Stimulated activated CD4-positive, alpha-beta T cell treated with anti-CD3 and anti-CD28 coated beads, Interleukin-4, amount 100 ng/mL, for 4 hours (primary cell): ENCODE data around the gene MYL11.

ENCODE experiments used
- DNase-seq, 2 experiments: peaks; one replicate each; pipeline ENCODE4 v3.0.0-alpha.2; 2020

The MYL11 gene

GRCh38 chr16:30397056-30397455 lies 22.5 kb downstream of the MYL11 start:
- DNase-seq, result no peak

- no peak for DNase-seq
Observed at GRCh38 chr16:30397776-30398660, 23.4 kb downstream of the MYL11 start.

GRCh38 chr16:30398661-30399434 lies 24.2 kb downstream of the MYL11 start:
- no peak for DNase-seq

GRCh38 chr16:30399435-30400186 lies 25.0 kb downstream of the MYL11 start:
- DNase-seq, result no peak

- no peak for DNase-seq
Observed at GRCh38 chr16:30401768-30402425, 27.3 kb downstream of the MYL11 start.

- DNase-seq, result no peak
Observed at GRCh38 chr16:30406795-30407101, 32.1 kb downstream of the MYL11 start.

- peak; percentile 88 to 96 for DNase-seq
Observed at GRCh38 chr16:30407102-30407803, 32.7 kb downstream of the MYL11 start, which contains the start of gene ZNF771. Gene ZNF771 (plus strand): TSS chr16:30407606. CDS start chr16:30408054, 448 bp downstream.

- DNase-seq, result no peak
Observed at GRCh38 chr16:30407804-30408534, 33.4 kb downstream of the MYL11 start.

GRCh38 chr16:30409125-30410060 lies 34.8 kb downstream of the MYL11 start:
- peak; percentile 86 to 92 for DNase-seq

GRCh38 chr16:30413112-30413806 lies 38.7 kb downstream of the MYL11 start:
- no peak for DNase-seq

- no peak for DNase-seq
Observed at GRCh38 chr16:30414159-30414558, 39.6 kb downstream of the MYL11 start.

GRCh38 chr16:30416047-30416603 lies 41.5 kb downstream of the MYL11 start:
- no peak for DNase-seq

- DNase-seq, result no peak
Observed at GRCh38 chr16:30416624-30417528, 42.3 kb downstream of the MYL11 start.

GRCh38 chr16:30417529-30418349 lies 43.1 kb downstream of the MYL11 start:
- DNase-seq, result peak; percentile 86 to 90

- DNase-seq, result peak in 1 of 2 experiments; percentile 7
Observed at GRCh38 chr16:30418350-30419181, 44.0 kb downstream of the MYL11 start.

- DNase-seq, result no peak
Observed at GRCh38 chr16:30421010-30421409, 46.4 kb downstream of the MYL11 start.
